HG02678 (cell line): ENCODE measurements around the gene SLC6A4.
"Not testable (repeated sequence)": the region's sequence is repeated elsewhere in the genome, so short reads cannot be mapped to it uniquely, and the experiment has no call there.

Experiments
- ATAC-seq: cut with Tn5 transposase; IDR thresholded peaks from one replicate; pipeline ENCODE4 v1.9.1; 2021; ENCODE audit warnings: mild to moderate bottlenecking, moderate library complexity; ENCODE audit not compliant: unreplicated experiment

Gene SLC6A4

DNA sequence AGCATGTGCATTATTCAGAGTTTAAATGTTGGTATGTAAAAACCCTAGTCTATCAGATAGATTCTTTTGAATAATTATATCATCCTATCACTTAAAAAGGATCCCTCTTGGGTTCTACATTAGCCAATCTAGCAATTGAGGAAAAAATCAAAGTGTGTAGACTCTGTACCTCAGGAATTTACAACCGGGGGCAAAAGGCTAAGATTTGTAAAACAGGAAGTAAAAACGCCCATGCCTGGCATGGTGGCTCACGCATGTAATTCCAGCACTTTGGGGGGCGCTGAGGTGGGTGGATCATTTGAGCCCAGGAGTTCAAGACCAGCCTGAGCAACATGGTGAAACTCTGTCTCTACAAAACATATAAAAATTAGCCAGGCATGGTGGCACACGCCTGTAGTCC, 58.6 kb downstream of the SLC6A4 start:
- no peak for ATAC-seq

DNA sequence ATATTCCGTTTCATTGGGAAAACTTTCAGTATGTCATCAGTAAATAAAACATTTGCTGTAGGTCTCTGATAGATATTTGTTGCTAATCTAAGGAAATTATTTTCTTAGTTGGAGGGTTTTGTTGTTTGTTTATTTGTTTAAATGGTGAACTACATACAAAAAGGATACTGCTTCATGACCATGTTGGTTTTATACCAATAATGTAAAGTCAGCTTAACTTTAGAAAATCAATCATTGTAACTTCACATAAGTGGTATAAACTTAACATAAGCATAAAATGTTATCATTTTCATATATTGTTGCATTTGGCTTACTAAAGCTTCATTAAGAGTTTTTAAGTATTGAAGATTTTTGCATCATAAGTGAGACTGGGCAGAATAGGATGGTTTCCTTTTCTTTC, 60.9 kb downstream of the SLC6A4 start:
- ATAC-seq = no peak

DNA sequence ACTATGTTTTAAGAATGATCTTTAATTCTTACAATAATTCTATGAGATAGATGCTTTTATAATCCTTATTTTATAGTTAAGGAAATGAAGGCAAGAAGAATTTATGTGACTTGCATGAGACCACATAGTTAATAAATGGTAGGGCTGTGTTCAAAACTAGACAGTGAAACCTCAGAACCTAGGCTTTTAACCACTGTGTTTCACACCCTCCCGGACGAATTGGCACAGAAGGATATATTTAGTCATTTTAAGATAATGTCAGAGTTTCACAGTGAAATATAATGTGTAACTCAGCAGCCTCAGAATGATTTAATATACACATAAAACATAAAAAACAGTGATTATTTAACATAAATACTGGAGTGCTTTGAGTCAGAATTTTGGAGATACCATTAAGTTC, 61.8 kb downstream of the SLC6A4 start:
- ATAC-seq = peak; percentile 89

DNA sequence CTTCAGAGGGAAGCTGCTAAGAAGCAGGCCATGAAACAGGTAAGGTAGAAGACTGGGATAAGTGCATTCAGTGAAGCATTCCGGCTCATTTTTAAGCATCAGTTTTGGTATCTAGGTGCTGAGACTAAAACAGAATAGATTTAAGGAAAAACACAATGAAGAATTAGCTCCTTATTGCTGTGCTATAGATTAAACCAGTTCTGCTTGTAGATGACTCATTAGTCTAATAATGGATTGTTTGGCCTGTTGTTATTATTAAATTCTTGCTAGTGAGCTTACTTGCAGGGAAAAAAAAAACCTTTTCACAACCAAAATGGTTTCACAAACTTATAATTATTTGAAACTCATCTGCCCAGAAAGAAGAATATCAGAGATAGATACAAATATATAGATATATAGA, 62.9 kb downstream of the SLC6A4 start:
- ATAC-seq = no peak

DNA sequence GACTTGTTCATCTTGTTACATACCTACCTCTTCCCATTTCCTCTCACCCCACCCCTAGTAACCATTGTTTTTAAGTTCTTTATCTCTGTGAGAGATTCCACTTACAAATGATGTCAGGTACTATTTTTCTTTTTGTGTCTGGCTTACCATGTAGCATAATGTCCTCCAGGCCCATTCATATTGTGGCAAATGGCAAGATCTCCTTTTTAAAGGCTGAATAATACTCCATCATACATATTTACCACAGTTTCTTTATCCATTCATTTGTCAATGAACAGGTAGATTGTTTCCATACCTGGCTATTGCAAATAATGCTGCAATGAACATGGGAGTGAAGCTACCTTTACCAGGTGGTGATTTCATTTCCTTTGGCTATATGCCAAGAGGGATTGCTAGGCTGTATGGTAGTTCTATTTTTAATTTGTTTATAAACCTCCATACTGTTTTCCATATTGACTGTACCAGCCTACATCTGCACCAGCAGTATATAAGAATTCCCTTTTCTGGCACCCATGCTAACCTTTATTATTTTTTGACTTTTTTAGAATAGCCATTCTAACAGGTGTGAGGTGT, 65.0 kb downstream of the SLC6A4 start:
- no peak for ATAC-seq

DNA sequence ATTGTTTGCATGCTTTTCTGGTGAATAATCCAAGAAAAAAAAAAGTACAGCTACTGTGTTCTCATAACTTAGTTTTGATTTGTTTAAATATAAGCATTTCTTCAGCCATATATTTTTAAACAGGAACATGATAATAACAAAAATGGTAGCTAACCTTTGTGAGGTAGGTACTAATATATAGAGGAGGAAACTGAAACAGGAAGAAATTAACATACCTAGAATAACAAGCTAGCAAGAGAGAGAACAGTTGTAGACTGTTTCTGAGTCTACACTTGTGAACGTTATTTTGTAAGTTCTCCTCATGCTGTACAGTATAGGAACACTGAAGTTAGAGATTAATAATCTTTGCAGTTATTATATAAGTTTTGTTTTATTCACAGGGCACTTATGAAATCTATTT, 69.5 kb downstream of the SLC6A4 start:
- no peak for ATAC-seq

DNA sequence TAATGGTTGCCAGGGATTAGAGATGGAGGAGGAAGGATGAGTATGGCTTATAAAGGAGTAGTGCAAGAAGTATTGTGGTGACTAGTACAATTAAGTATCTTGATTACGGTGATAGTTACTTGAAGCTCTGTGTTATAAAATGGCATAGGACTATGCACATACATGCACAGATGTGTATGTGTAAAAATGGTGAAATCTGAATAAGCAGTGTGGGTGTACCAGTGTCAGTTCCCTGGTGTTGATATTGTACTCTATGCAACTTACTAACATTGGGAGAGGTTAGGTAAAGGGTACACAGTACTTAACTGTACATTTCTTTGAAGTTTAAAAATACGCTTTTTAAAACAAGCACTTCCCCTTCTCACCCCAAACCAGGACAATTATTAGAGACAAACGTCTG, 70.3 kb downstream of the SLC6A4 start:
- no peak for ATAC-seq

DNA sequence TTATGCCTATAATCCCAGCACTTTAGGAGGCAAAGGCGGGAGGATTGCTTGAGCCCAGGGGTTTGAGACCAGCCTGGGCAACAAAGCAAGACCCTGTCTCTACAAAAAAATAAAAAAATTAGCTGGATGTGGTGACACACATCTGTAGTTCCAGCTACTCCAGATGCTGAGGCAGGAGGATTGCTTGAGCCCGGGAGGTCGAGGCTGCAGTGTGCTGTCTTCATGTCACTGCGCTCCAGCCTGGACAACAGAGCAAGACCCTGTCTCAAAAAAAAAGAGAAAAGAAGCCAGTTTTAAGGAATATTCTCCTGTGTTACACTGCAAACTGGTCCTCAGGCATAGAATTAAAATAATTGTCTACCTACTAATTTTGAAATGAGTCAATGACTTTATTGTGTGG, 71.0 kb downstream of the SLC6A4 start:
- no peak for ATAC-seq

DNA sequence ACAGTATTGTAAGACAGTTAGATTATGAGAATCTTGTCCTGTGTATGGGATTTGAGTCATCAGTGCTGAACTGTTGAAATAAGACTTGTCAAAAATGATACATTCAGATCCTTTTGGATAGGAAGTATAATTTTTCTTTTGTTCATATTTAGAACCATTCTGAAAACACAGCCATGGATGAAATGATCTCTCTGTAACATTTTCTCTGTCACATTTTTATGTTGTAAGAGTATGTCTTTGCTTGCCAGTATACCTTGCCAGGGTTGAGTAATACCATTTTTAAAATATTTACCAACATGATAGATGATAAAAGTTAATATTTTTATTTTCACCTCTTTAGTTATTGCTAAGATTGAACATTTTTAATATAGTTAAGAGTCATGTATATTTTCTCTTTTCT, 73.9 kb downstream of the SLC6A4 start:
- ATAC-seq = no peak

DNA sequence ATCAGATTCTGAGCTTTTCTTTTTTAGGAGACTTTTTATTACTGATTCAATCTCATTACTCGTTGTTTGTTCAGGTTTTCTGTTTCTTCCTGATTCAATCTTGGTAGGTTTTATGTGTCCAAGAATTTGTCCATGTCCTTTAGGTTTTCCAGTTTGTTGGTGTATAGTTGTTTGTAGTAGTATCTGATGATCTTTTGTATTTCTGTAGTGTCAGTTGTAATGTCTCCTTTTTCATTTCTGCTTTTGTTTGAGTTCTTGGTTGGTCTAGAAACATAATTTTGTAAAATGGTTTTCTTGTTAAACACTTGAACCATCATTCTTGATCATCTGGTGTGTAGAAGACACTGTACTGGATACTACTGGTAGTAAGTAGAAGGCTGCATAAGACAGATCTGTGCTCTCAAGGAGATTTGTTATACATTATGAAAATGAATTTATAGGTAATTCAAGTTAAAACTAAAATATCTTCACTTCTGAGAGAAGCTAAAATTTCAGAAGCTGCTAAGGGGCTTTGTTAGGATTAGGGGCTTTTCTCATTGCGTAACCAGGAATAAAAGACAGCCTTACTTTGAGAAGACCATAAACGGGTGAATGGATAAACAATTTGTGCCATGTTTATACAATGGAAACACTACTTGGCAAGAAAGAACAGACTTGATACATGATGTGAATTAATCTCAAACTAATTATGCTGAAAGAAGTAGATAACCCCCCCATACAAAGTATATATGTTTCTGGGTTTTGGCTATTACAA, 74.9 kb downstream of the SLC6A4 start:
- ATAC-seq = no peak

DNA sequence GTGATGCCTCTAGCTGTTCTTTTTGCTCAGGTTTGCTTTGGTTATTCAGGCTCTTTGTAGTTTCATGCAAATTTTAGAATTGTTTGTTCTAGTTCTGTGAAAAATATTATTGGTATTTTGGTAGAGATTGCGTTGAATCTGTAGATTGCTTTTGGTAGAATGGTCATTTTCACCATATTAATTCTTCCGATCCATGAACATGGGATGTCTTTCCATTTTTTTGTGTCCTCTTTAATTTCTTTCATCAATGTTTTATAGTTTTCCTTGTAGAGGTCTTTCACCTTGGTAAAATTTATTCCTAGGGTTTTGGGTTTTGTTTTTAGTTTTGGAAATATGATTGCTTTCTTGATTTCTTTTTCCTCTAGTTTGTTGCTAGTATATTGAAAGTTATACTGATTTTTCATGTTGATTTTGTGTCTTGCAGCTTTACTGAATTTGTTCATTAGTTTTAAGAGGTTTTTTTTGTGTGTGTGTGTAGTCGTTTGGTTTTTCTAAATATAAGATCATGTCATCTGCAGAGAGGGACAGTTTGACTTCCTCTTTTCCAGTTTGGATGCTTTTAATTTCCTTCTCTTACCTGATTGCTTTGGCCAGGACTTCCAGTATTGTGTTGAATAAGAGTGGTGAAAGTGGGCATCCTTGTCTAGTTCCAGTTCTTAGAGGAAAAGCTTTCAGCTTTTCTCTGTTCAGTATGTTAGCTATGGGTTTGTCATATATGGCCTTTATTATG, 76.4 kb downstream of the SLC6A4 start:
- ATAC-seq = no peak

DNA sequence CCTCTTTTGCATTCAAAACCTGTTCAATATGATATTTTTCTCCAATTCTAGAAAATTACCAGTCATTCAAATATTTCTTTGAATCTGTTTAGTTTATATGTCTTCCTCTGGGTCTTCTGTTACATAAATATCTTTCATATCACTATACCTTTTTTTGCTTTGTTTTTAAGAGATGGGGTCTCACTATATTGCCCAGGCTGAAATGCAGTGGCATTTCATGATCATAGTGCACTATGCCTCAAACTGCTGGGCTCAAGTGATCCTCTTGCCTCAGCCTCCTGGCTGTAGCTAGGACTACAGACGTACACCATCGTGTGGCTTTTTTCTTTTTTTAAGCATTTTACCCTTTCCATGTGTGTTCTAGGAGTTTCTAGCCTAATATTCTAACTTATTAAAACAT, 80.1 kb downstream of the SLC6A4 start:
- ATAC-seq = no peak

DNA sequence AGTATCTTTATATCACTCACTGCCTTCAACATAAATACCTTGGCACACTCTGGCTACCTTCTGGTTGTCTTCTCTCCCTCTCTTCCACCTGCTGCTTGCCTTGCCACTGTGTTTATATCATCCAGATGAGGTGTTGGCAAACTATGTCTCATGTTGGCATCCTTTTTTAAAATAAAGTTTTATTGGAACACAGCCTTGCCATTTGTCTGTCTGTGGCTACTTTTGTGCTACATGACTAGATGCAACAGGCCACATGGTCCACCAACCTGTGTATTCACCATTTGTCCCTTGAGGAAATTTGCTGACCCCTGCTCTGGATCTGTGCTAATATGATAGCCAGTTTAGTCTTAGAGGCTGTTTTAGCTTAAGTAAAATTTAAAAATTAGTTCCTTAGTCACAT, 82.0 kb downstream of the SLC6A4 start:
- no peak for ATAC-seq

DNA sequence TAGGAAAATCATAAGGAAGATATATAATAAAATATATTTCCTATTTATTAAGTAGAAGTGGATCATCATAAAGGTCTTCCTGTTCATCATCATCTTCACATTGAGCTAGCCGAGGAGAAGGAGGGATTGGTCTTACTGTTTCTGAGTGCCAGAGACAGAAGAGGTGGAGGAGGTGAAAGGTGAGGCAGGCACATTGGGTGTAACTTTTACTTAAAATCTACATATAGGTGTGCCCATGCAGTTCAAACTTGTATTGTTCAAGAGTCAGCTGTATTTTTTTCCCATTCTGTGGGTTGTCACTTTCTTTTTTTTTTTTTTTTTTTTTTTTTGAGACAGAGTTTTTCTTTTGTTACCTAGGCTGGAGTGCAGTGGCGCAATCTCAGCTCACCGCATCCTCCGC, 84.0 kb downstream of the SLC6A4 start:
- no peak for ATAC-seq

DNA sequence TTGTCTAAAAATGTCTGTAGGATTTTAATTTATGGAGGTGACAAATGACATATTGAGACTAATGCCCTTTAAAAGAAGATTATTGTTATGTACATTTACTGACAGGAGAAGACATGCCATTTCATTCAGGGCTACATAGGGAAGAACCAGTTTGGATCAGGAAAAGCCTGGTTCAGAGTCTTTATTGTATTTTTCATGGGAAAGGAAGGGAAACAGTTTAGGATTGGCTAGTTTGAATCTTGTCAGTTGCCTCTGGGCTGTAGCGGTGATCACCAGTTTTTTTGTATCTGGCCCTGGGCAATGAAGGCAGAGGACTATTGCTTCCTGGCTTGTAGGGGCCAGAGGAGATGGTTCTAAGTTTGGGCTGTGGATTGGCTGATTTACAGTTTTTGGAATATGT, 87.1 kb downstream of the SLC6A4 start:
- no peak for ATAC-seq

DNA sequence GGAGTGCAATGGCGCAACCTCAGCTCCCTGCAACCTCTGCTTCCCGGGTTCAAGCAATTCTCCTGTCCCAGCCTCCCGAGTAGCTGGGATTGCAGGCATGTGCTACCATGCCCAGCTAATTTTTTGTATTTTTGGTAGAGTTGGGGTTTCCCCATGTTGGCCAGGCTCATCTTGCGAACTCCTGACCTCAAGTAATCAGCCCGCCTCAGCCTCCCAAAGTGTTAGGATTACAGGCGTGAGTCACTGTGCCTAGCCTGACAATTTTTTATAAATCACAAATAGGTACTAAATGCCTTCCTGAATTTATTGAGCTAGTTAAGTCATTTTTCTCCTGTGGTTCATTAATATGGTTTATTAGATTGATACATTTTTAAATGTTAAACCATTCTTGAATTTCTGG, 87.6 kb downstream of the SLC6A4 start:
- not testable (repeated sequence) for ATAC-seq
